Measurements from ENCODE around the gene TSPOAP1.

The TSPOAP1 gene

GRCh38 chr17:58272367-58273280, 56.0 kb downstream of the TSPOAP1 start:
- no peak for DNase-seq

GRCh38 chr17:58271216-58271931, 57.2 kb downstream of the TSPOAP1 start:
- no peak for DNase-seq

- DNase-seq, result no peak
These were observed 57.9 kb downstream of the TSPOAP1 start for GRCh38 chr17:58270476-58271215.

GRCh38 chr17:58269557-58270291, 58.9 kb downstream of the TSPOAP1 start:
- no peak for DNase-seq

GRCh38 chr17:58268774-58269556, 59.6 kb downstream of the TSPOAP1 start:
- DNase-seq, result no peak

GRCh38 chr17:58268326-58268725, 60.3 kb downstream of the TSPOAP1 start:
- DNase-seq, result no peak

- DNase-seq, result no peak
These were observed 61.0 kb downstream of the TSPOAP1 start for GRCh38 chr17:58267347-58268324.

- no peak for DNase-seq
These were observed 62.4 kb downstream of the TSPOAP1 start for GRCh38 chr17:58265902-58266875.

- DNase-seq, result no peak
These were observed 63.3 kb downstream of the TSPOAP1 start for GRCh38 chr17:58265271-58265670.

GRCh38 chr17:58264407-58265103, 64.0 kb downstream of the TSPOAP1 start:
- DNase-seq, result no peak

GRCh38 chr17:58263773-58264172, 64.8 kb downstream of the TSPOAP1 start:
- DNase-seq, result no peak

GRCh38 chr17:58262149-58262548, 66.4 kb downstream of the TSPOAP1 start:
- no peak for DNase-seq

GRCh38 chr17:58254803-58255202, 73.8 kb downstream of the TSPOAP1 start:
- DNase-seq, result no peak

- DNase-seq, result no peak
These were observed 75.5 kb downstream of the TSPOAP1 start for GRCh38 chr17:58253082-58253481.

- no peak for DNase-seq
These were observed 76.5 kb downstream of the TSPOAP1 start for GRCh38 chr17:58252141-58252540.

All from CD4-positive, alpha-beta T cell treated with Interleukin-4 for 1 hour (primary cell).